ENCODE measurements around the gene PROSER2.
"Not testable (repeated sequence)": the region's sequence is repeated elsewhere in the genome, so short reads cannot be mapped to it uniquely, and the experiment has no call there.

Gene PROSER2

GRCh38 chr10:11838298-11838852, 15.2 kb downstream of the PROSER2 start:
- no peak for DNase-seq

- no peak for DNase-seq
Measured at GRCh38 chr10:11841375-11841774, 18.2 kb downstream of the PROSER2 start.

GRCh38 chr10:11842411-11842810, 19.3 kb downstream of the PROSER2 start:
- no peak for DNase-seq

GRCh38 chr10:11845113-11845512, 22.0 kb downstream of the PROSER2 start:
- DNase-seq: no peak

- DNase-seq: no peak
Measured at GRCh38 chr10:11846542-11846941, 23.4 kb downstream of the PROSER2 start.

- DNase-seq: no peak
Measured at GRCh38 chr10:11849277-11849676, 26.1 kb downstream of the PROSER2 start.

- no peak for DNase-seq
Measured at GRCh38 chr10:11849911-11850310, 26.8 kb downstream of the PROSER2 start.

GRCh38 chr10:11851910-11852309, 28.8 kb downstream of the PROSER2 start:
- DNase-seq: no peak

- not testable (repeated sequence) for DNase-seq
Measured at GRCh38 chr10:11852637-11853036, 29.5 kb downstream of the PROSER2 start.

- DNase-seq: no peak
Measured at GRCh38 chr10:11853468-11853867, 30.3 kb downstream of the PROSER2 start.

- no peak for DNase-seq
Measured at GRCh38 chr10:11854301-11854700, 31.1 kb downstream of the PROSER2 start.

- DNase-seq: no peak
Measured at GRCh38 chr10:11856089-11856488, 32.9 kb downstream of the PROSER2 start.

GRCh38 chr10:11856678-11857077, 33.5 kb downstream of the PROSER2 start:
- DNase-seq: no peak

GRCh38 chr10:11858093-11858492, 34.9 kb downstream of the PROSER2 start:
- no peak for DNase-seq

- DNase-seq: no peak
Measured at GRCh38 chr10:11861341-11861740, 38.2 kb downstream of the PROSER2 start.

GRCh38 chr10:11861811-11862428, 38.8 kb downstream of the PROSER2 start:
- DNase-seq: no peak

GRCh38 chr10:11863353-11864109, 40.4 kb downstream of the PROSER2 start:
- peak; percentile 34 for DNase-seq

- DNase-seq: no peak
Measured at GRCh38 chr10:11864727-11865126, 41.6 kb downstream of the PROSER2 start.

GRCh38 chr10:11865561-11865960, 42.4 kb downstream of the PROSER2 start:
- no peak for DNase-seq

GRCh38 chr10:11866199-11866925, 43.2 kb downstream of the PROSER2 start:
- no peak for DNase-seq

- DNase-seq: no peak
Measured at GRCh38 chr10:11869219-11869618, 46.1 kb downstream of the PROSER2 start.

- DNase-seq: no peak
Measured at GRCh38 chr10:11869743-11870460, 46.7 kb downstream of the PROSER2 start.

GRCh38 chr10:11870461-11870780, 47.3 kb downstream of the PROSER2 start:
- DNase-seq: no peak
